ENCODE data around the gene FXYD4. TPM values are rescaled to one million over a fixed set of nuclear protein-coding genes. Genes with fewer than 3 reads are reported as not detected.

FXYD4 gene
- total RNA-seq, 1 experiment from 2014 or later, result not detected

DNA sequence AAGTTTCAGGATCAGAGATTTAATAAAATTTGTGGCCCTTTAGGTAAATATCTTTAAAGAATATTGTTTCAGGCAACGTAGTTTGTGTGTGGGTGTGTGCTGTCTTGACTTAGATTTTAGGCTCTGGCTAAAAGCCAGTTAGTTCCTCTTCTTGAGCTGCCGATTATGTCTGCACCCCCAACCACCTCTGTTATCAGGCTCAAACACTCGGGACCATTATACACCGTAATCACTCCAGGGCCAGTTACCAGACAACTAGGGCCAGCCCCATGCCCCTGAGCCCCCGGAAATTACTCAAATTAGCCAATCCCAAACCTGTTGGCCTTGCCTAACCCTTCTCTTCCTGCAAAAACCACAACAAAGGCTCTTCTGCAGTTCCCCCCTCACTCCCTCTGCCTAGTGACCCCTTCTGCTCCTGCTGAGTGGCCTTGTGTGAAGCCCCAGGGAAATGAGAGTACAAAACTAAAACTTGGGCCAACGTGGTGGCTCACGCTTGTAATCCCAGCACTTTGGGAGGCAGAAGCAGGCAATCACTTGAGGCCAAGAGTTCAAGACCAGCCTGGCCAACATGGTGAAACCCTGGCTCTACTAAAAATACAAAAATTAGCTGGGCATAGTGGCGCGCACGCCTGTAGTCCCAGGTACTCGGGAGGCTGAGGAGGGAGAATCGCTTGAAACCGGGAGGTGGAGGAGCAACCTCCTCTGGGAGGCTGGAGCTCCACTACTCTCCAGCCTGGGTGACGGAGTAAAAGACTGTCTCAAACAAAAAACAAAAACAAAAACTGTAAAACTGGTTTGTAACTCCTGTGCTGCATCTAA is 46.7 kb downstream of the FXYD4 start:
- DNase-seq (ENCODE audit: unreplicated experiment), result no peak
- H3K36me3 Mint-ChIP-seq (ENCODE audit: insufficient read depth, unreplicated experiment), result no peaks in the 10 kb centered on the region
- ChIA-PET POLR2A (interaction anchor here (1.0 to 4.7 kb wide), 4 partner anchors 8 to 18 kb away, joined by 3 to 74 read pairs (median 12); partner anchors contain the start of genes HNRNPF and ZNF487), CTCF (interaction anchor here (0.6 to 1.1 kb wide), 3 partner anchors 12 to 1740 kb away, joined by 3 read pairs; no protein-coding TSS in a partner anchor)
- no TSS peak for BruUV-seq (replicated peaks)
- TF ChIP-seq, protein P1, sequence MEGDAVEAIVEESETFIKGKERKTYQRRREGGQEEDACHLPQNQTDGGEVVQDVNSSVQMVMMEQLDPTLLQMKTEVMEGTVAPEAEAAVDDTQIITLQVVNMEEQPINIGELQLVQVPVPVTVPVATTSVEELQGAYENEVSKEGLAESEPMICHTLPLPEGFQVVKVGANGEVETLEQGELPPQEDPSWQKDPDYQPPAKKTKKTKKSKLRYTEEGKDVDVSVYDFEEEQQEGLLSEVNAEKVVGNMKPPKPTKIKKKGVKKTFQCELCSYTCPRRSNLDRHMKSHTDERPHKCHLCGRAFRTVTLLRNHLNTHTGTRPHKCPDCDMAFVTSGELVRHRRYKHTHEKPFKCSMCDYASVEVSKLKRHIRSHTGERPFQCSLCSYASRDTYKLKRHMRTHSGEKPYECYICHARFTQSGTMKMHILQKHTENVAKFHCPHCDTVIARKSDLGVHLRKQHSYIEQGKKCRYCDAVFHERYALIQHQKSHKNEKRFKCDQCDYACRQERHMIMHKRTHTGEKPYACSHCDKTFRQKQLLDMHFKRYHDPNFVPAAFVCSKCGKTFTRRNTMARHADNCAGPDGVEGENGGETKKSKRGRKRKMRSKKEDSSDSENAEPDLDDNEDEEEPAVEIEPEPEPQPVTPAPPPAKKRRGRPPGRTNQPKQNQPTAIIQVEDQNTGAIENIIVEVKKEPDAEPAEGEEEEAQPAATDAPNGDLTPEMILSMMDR (IDR thresholded peaks at IDR 0.05; ENCODE audit: unreplicated experiment), result no peak
- no peaks in the 10 kb centered on the region for H3K9me3 Mint-ChIP-seq (ENCODE audit: unreplicated experiment)
- H3K4me1 Mint-ChIP-seq (ENCODE audit: insufficient read depth, unreplicated experiment), result peaks cover 13% of the 10 kb centered on the region
- no peak overlapping the region for H3K4me3 Mint-ChIP-seq (ENCODE audit: unreplicated experiment)
- intact Hi-C loops (cut with micrococcal nuclease), result no loop called here
- no peak overlapping the region for H3K27ac Mint-ChIP-seq (ENCODE audit: low read depth, unreplicated experiment)
- H3K27me3 Mint-ChIP-seq (ENCODE audit: insufficient read depth, unreplicated experiment), result no peaks in the 10 kb centered on the region

DNA sequence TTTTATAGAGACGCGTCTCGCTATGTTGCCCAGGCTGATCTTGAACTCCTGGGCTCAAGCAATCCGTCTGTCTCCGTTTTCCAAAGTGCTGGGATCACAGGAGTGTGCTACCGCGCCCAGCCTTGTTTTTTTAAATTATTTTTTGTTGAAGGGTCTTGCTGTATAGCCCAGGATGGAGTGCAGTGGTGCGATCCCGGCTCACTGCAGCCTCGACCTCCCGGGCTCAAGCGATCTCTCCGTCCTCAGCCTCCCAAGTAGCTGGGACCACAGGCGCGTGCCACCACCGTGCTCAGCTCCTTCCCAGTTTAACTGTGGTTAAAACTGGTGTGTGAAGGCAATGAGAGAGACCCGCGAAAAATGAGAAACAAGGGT is 48.5 kb downstream of the FXYD4 start:
- Mint-ChIP-seq H3K9me3 (ENCODE audit: unreplicated experiment) (no peaks in the 10 kb centered on the region), H3K27me3 (ENCODE audit: insufficient read depth, unreplicated experiment) (no peaks in the 10 kb centered on the region), H3K4me1 (ENCODE audit: insufficient read depth, unreplicated experiment) (peaks cover 13% of the 10 kb centered on the region), H3K27ac (ENCODE audit: low read depth, unreplicated experiment) (peak overlapping the region; percentile 93), H3K4me3 (ENCODE audit: unreplicated experiment) (peak overlapping the region; percentile 85), H3K36me3 (ENCODE audit: insufficient read depth, unreplicated experiment) (no peaks in the 10 kb centered on the region)
- TSS peak; percentile 53 for BruUV-seq (replicated peaks)
- ChIA-PET CTCF (interaction anchor here (0.6 to 1.2 kb wide), 2 partner anchors 15 to 1451 kb away, joined by 3 read pairs; no protein-coding TSS in a partner anchor), POLR2A (interaction anchor here (0.7 to 4.7 kb wide), 6 partner anchors 9 to 247 kb away, joined by 3 to 74 read pairs (median 15); partner anchors contain the start of genes HNRNPF and ZNF487)
- TF ChIP-seq, protein P1 (IDR thresholded peaks at IDR 0.05; ENCODE audit: unreplicated experiment), result no peak
- DNase-seq (ENCODE audit: unreplicated experiment), result no peak
- intact Hi-C loops (cut with micrococcal nuclease), result no loop called here

DNA sequence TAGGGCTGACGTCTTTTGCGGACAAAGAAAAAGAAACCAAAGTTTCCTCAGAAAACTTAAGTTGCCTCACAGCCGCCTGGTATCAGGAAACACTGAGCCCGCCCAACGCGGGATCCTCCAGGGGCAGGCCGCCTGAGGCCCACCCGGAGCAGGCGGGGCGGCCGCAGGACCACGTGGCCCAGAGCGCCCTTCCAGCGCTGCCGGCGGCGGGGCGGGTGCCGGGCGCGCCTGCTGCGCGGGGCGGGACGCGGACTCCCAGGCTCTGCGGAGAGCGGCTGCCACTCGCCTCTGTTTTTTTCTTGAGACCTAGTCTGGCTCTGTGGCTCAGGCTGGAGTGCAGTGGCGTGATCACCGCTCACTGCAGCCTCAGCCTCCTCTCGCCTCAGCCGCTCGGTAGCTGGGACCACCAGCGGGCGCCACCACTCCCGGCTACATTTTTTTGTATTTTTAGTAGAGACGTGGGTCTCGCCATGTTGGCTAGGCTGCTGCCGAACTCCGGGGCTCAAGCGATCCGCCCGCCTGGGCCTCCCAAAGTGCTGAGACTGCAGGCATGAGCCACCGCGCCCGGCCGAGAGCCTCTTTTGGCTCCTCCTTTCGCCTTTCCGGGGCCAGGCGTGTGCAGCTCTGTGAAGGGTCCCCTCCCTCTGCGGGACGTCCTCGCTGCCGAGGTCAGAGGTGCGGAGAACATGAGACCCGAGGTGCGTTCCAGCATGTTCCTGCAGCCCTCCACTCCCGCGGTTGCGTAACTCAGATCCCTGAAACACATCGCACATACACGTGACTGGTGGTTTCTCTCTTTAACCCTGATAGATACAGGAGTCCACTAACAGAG is 49.1 kb downstream of the FXYD4 start:
- Mint-ChIP-seq H3K36me3 (ENCODE audit: insufficient read depth, unreplicated experiment) (no peaks in the 10 kb centered on the region), H3K27ac (ENCODE audit: low read depth, unreplicated experiment) (peak overlapping the region; percentile 93), H3K27me3 (ENCODE audit: insufficient read depth, unreplicated experiment) (no peaks in the 10 kb centered on the region), H3K4me3 (ENCODE audit: unreplicated experiment) (peak overlapping the region; percentile 85), H3K4me1 (ENCODE audit: insufficient read depth, unreplicated experiment) (peaks cover 13% of the 10 kb centered on the region), H3K9me3 (ENCODE audit: unreplicated experiment) (no peaks in the 10 kb centered on the region)
- BruUV-seq (replicated peaks), result no TSS peak
- ChIA-PET CTCF (interaction anchor here (0.6 to 1.2 kb wide), 4 partner anchors 14 to 1451 kb away, joined by 3 to 5 read pairs (median 3); partner anchors contain the start of gene ZNF487), POLR2A (interaction anchor here (0.6 to 4.7 kb wide), 12 partner anchors 10 to 281 kb away, joined by 3 to 74 read pairs (median 4); partner anchors contain the start of genes HNRNPF and ZNF487)
- peak; percentile 83 for DNase-seq (ENCODE audit: unreplicated experiment)
- intact Hi-C loops (cut with micrococcal nuclease), result no loop called here
- TF ChIP-seq, protein P1 (IDR thresholded peaks at IDR 0.05; ENCODE audit: unreplicated experiment), result no peak

DNA sequence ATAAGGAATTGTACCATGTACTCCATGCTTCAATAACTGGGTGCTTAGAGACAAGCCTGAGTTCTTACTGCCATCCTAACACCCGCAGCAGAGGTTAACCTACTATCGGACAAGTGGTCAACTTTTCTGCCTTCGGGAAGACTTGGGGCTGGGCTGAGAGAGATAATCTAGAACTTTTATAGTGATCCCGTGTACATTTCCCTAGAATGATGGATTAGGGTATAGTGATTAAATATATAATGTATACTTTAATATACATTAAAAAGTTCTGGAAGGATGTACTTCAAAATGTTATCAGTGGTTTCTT is 49.7 kb downstream of the FXYD4 start:
- no peak for DNase-seq (ENCODE audit: unreplicated experiment)
- Mint-ChIP-seq H3K36me3 (ENCODE audit: insufficient read depth, unreplicated experiment) (no peaks in the 10 kb centered on the region), H3K4me3 (ENCODE audit: unreplicated experiment) (peak overlapping the region; percentile 85), H3K27ac (ENCODE audit: low read depth, unreplicated experiment) (peak overlapping the region; percentile 93), H3K27me3 (ENCODE audit: insufficient read depth, unreplicated experiment) (no peaks in the 10 kb centered on the region), H3K9me3 (ENCODE audit: unreplicated experiment) (no peaks in the 10 kb centered on the region), H3K4me1 (ENCODE audit: insufficient read depth, unreplicated experiment) (peaks cover 13% of the 10 kb centered on the region)
- TF ChIP-seq, protein P1 (IDR thresholded peaks at IDR 0.05; ENCODE audit: unreplicated experiment), result no peak
- intact Hi-C loops (cut with micrococcal nuclease), result no loop called here
- CTCF ChIA-PET, result interaction anchor here (0.6 to 1.2 kb wide), 3 partner anchors 13 to 16 kb away, joined by 3 to 5 read pairs (median 4); partner anchors contain the start of gene ZNF487
- BruUV-seq (replicated peaks), result no TSS peak
- POLR2A ChIA-PET, result interaction anchor here (0.6 to 4.7 kb wide), 10 partner anchors 11 to 282 kb away, joined by 3 to 74 read pairs (median 4); partner anchors contain the start of genes HNRNPF and ZNF487

All from MCF 10A (cell line).